ENCODE measurements around the gene TERT.

TERT gene

DNA sequence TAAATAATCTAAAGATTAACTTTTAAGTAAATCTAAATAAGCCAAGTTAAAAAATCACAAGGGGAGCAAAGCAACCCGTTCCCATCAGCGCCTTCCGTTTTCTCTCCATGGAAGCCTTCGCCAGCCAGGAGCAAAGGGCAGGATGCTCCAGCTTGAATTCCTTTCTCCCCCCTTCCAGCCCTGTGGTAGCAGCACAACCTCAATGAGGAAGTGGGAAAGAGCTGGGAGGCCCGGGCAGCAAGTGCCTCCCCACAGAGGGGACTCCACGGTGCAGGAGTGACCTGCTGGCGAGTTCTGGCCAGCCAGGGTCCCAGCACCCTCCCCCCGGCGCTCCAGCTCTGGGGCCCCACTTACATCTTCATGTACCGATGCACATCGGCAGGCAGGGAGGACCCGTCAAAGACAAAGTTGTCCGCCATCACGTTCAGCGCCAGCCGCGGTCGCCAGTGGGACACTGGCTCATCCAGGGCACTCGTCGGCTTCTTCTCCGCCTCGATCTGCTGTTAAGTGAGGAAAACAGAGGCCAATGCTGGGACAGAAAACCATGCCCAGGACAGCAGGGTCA lies 43.7 kb upstream of the TERT start:
- DNase-seq (ENCODE audit: low read depth): no peak
- TF ChIP-seq, protein P1, sequence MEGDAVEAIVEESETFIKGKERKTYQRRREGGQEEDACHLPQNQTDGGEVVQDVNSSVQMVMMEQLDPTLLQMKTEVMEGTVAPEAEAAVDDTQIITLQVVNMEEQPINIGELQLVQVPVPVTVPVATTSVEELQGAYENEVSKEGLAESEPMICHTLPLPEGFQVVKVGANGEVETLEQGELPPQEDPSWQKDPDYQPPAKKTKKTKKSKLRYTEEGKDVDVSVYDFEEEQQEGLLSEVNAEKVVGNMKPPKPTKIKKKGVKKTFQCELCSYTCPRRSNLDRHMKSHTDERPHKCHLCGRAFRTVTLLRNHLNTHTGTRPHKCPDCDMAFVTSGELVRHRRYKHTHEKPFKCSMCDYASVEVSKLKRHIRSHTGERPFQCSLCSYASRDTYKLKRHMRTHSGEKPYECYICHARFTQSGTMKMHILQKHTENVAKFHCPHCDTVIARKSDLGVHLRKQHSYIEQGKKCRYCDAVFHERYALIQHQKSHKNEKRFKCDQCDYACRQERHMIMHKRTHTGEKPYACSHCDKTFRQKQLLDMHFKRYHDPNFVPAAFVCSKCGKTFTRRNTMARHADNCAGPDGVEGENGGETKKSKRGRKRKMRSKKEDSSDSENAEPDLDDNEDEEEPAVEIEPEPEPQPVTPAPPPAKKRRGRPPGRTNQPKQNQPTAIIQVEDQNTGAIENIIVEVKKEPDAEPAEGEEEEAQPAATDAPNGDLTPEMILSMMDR (IDR thresholded peaks at IDR 0.05; ENCODE audit: insufficient read depth, low read depth, low read length, missing control alignments): no peak
- no peak overlapping the region for H3K4me3 ChIP-seq (ENCODE audit: low read depth, low read length)

DNA sequence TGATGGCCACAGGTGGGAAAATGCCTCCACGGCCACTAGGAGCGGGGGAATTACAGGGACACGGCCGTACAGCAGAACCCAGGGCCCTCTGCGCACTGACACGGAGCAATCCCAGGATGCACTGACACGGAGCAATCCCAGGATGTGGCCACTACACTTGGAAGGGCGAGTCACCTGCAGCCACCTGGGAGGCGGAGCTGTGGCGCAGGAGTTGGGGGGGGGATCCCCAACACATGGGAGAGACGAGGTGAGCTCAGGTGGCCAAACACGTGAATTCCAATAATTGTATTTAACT lies 43.3 kb upstream of the TERT start:
- TF ChIP-seq, protein P1 (IDR thresholded peaks at IDR 0.05; ENCODE audit: insufficient read depth, low read depth, low read length, missing control alignments): no peak
- no peak for DNase-seq (ENCODE audit: low read depth)
- no peak overlapping the region for H3K4me3 ChIP-seq (ENCODE audit: low read depth, low read length)

DNA sequence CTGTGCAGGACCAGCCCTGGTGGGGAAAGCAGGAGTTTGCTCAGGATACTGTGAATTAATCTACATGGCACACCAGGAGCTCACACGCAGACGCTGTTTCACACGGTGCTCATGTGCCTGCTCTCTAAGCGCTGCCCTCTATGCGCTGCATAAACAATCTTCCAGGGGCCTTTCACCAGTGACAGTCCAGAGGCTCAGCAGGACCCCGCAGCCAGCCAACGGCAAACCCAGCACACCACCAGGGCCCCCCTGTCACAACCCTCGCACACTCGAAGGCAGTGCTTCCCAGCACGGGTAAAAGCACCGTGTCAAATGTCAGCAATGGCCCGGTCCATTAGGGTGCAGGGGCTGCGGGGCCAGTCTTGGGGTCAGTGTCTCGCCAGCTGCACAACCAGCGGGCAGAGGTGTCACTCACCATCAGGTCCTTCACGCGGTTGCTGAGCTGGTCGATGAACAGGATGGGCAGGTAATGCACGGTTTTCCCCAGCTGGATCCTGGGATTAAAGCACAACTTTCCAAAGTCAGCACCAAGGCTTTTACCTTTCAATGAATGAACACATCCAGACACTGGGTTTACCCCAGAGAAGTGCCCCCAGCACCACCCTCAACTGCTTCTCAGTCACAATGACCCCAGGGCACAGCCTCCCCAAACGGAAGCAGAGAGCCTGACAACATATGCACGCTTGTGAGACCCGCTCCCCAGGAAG lies 42.8 kb upstream of the TERT start:
- TF ChIP-seq, protein P1 (IDR thresholded peaks at IDR 0.05; ENCODE audit: insufficient read depth, low read depth, low read length, missing control alignments): no peak
- DNase-seq (ENCODE audit: low read depth): no peak
- no peak overlapping the region for H3K4me3 ChIP-seq (ENCODE audit: low read depth, low read length)

DNA sequence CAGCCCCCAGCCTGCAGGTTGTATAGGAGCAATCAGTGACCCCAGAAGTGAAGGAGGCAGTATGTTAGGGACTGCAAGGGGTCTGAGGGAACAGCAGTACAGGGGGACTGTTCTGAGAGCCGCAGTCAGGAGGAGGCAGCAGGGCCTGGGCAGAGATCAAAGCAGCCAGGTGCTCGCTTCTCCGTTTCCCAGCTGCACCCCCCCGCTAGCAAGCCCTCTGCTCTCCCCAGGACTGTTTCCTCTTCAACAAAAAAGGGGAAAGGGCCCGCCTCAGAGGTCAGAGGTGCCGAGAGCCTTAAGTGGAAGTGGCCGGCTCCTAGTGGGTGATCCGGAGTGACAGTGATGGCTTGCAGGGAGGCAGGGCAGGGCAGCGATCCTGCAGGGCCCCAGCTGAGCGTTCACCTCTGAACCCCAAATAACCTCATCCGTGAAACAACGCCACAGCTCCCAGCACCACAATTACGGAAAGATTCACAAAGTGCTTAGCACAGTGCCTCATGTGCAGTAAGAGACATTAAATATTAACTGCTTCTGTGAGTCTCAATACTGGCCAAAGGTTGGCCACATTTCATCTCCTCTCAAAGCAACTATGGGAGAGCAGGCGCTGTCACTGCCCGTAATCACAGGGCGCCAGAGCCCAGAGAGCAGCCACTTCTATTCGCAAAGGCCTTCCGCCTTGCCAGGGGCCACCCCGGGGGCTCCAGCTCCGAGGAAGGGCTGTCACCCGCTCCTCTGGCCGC lies 42.1 kb upstream of the TERT start:
- no peak overlapping the region for H3K4me3 ChIP-seq (ENCODE audit: low read depth, low read length)
- TF ChIP-seq, protein P1 (IDR thresholded peaks at IDR 0.05; ENCODE audit: insufficient read depth, low read depth, low read length, missing control alignments): no peak
- no peak for DNase-seq (ENCODE audit: low read depth)

DNA sequence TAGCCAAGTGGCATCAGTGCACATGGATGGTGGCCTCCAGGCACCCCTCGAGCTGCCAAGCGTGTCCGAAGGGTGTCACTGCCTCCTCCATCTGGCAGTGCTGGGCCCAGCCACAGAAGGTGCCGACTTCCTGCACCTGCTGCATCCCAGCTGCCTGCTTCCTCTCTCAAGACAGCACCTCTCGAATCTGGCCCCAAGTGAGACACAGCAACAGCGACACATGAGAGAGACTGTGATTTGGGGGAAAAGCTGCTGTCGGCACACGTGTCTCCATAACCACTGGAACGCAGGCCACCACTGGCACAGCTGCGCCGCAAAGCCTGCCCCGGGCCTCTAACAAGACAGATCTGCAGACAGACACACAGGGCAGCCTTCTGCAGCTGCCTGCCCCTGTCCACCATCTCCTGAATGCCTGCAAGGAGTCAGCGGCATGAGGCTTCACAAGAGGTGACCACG lies 41.3 kb upstream of the TERT start:
- no peak for DNase-seq (ENCODE audit: low read depth)
- TF ChIP-seq, protein P1 (IDR thresholded peaks at IDR 0.05; ENCODE audit: insufficient read depth, low read depth, low read length, missing control alignments): no peak
- H3K4me3 ChIP-seq (ENCODE audit: low read depth, low read length): no peak overlapping the region

DNA sequence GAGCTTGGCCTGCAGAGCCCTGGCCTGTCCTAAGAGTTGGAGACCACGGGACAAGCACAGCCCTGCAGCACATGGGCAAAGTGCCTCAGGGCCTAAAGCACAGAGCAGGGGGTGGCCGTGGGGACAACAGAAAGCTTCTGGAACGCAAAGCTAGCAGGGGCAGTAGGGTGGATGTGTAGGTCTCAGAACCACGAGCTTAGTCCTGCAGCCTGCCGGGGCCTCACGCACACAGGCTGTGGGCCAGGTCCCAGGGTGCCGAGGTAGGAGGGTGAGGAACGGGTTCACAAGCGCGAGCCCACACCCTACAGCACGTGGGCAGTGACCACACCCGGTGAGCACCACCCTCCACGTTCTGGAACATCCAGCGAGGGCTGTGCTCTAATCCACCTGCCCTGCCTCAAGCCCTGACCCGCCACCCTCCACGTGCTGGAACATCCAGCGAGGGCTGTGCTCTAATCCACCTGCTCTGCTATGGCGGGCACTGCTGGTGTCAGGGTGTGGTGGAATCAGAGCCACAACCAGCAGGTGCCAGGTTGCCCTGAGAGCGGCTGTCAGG lies 40.8 kb upstream of the TERT start:
- TF ChIP-seq, protein P1 (IDR thresholded peaks at IDR 0.05; ENCODE audit: insufficient read depth, low read depth, low read length, missing control alignments): no peak
- DNase-seq (ENCODE audit: low read depth): no peak
- H3K4me3 ChIP-seq (ENCODE audit: low read depth, low read length): no peak overlapping the region

Data from GM12865 (cell line).